GM15510 (cell line): Measurements from ENCODE around the gene P2RY12.

ENCODE experiments used
- POLR2A ChIP-seq: IDR thresholded peaks from 3 replicates; pipeline ENCODE4 v1.6.1; 2011; ENCODE audit warnings: borderline replicate concordance; ENCODE audit not compliant: insufficient read length; ENCODE audit errors: extremely low read depth

Gene P2RY12

GRCh38 chr3:151384741-151385174 lies at the start of gene P2RY12:
P2RY12 (minus strand) TSS chr3:151384753; CDS start chr3:151338845, 45,908 bp downstream.
- no peak for TF ChIP-seq POLR2A

GRCh38 chr3:151432616-151433372 lies 48.2 kb upstream of the P2RY12 start:
- no peak for TF ChIP-seq POLR2A

DNA sequence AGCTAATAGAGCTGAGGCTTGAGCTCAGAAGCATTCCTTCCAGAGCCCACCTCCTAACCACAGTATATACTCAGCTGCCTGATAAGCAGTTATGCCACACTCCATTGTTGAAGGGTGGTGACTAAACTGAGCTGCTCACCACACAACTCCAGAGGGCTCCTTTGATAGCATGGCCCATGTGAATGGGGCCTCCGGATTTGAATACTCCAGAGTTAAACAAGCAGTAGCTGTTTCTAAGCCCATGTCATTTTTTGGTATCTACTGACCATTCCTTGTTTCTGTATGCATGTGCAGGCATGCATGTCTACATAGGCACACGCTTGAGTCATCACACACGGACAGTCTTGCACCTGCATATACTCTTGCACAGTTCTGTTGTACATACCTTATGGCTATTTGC lies 47.4 kb upstream of the P2RY12 start:
- TF ChIP-seq POLR2A, result no peak

DNA sequence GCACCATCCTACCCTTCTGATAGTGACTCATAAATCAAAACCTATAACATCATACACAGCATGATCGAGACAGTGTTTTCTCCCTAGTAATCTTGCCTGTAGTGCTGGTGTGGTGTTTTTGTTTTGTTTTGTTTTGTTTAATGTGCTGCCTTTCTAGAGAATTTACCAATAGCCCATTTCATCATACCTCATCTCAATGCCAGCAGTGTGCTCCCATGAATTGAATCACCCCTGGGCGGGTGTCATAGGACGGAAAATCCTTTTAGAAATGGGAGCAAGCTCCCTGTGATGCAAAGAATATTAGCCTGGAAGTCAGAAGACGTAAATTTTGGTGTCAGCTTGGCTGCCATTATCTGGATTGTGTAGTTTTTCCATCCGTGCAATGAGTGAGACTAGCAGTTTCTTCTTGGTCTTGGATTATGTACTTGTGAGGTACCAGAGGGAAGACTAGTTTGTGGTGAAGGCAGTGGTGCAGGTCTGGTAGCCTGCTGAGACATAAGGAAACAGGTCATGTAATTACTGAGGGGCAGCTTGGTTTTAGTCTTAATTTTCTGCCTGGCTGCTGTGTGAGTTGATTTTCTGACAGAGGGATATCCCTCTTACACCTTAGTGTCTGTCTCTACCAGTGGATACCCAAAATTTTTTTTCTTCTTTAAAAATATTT lies 46.4 kb upstream of the P2RY12 start:
- TF ChIP-seq POLR2A, result no peak

DNA sequence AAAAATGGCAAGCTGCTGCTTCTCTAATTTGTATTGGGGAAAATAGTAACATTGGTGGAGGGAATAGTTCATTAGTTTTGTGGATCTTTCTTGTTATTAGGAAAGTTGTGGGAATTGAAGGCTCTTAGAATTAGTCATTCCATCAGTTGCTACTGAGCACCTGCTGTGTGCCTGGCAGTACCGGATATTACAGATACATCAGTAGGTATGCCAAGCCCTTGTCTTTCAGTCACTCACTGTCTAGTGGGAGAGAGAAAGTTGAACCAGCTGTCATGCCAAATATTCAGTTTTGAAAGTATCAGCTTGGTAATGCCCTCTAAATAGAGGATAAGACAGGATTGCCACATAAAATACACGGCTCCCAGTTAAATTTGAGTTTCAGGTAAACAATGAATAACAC lies 43.8 kb upstream of the P2RY12 start:
- no peak for TF ChIP-seq POLR2A

DNA sequence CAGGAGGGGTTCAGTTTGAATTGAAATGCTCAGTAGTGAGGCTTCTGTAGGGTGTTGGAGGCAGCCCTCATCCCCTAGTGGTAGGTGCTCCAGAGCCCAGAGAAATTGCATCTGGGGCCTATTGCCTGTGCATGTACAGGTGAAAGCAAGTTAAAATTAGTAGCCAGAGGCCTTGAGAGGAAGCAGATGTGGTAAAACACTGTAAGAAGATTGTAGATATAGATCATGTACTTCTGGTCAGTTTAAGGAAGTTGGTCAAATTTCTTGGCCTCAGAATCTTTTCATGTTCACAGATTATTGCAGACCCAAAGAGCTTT lies 41.7 kb upstream of the P2RY12 start:
- TF ChIP-seq POLR2A, result no peak

DNA sequence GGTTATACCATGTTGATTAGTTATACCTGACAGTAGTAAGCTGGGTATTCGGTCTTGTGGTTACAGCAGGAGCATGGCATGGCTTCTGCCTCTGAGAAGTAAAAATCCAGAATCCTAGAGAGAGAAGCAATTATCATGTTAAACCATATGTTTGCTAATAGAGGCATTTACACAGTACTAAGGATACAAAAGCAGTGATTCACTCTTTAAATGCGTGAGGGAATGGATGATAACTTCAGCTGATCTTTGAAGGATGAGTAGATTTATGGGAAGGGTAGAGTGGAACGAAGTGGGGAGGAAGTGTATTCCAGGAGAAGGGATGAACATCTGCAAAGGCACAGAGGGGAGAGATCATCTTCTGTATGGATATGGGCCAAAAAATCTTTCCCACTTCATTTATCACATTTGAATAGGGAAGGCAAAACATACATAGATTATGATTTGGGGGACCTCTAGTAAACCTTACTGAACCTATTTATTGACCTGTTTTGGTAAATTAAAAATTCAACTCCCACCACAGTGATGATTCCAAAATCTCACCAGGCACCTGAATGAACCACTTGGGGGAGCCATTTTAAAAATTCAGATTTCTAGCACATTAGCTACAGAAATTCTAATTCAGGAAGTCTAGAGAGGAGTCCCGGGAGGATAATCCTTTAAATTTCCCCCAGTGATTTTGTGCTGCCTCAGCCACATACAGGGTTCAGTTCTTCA lies 41.2 kb upstream of the P2RY12 start:
- TF ChIP-seq POLR2A, result no peak

- no peak for TF ChIP-seq POLR2A
Observed at GRCh38 chr3:151423091-151423490, 38.5 kb upstream of the P2RY12 start.

- TF ChIP-seq POLR2A, result no peak
Observed at GRCh38 chr3:151421938-151422337, 37.4 kb upstream of the P2RY12 start.

GRCh38 chr3:151419806-151420205 lies 35.3 kb upstream of the P2RY12 start:
- no peak for TF ChIP-seq POLR2A

GRCh38 chr3:151415289-151415688 lies 30.7 kb upstream of the P2RY12 start:
- TF ChIP-seq POLR2A, result no peak

DNA sequence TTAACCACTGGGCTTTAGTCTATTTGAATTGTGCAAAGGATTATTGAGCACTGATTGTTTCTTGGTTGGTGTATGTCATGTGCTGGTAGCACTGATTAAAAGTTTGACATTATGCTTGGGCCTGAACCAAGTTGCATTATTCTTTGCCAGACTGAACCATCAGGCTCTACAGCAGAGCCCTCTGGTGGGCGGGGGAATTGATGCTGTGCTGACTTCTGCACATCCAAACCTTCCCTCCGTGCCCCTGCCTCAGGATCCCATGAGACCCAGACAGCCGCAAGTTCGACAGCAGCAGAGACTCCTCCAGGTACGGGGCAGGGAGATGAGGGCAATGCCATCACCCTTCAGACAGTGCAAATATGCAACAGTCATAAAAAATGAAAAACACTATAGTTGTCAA lies 28.4 kb upstream of the P2RY12 start:
- TF ChIP-seq POLR2A, result no peak

DNA sequence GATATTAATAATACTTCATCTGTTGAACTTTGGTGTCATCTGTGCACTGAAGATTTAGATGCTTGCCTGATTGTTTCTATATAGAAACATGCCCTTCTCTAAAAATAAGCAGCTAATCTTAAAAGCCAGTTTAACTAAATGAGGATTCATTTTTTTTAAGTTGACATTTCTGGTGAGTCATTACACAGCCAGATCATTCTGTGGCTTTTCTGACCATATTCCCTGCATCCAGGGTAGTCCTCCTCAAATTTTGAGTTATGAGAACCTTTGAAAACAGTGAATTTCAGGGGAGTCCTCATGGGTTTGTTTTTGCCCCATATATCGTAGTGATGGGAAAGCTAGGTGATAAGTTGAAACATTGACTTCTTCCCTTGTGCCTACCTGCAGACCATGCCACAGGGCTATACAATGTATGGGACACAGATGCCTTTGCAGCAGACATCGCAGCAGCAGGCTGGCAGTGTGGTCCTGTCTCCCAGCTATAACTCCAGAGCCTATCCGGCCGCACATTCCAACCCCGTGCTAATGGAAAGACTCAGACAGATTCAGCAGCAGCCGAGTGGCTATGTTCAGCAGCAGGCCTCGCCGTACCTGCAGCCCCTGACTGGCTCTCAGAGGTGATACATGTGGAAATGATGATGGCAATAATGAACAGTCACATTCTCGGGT lies 26.5 kb upstream of the P2RY12 start:
- TF ChIP-seq POLR2A, result no peak

DNA sequence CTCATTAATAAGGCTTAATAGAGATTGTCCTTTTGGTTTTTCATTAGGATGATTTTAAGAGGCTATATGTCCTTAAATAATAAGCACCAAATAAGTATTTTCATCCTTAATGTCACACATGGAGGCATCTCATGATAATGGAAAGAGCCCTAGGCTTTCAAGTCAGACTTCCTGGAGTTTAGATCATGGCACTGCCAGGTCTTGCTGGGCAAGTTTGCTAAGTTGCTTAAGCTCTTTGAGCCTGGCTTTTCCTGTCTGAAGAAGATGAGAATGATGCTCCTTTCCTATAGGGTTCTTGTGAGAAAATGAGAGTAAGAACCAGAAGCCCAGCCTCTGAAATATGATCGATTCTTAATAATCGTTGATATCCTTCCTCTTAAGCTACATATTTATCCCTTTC lies 23.4 kb upstream of the P2RY12 start:
- no peak for TF ChIP-seq POLR2A

- TF ChIP-seq POLR2A, result no peak
Observed at GRCh38 chr3:151404316-151404715, 19.8 kb upstream of the P2RY12 start.
